GM19395 (cell line): ENCODE results near the gene TMED9.
"Not testable (repeated sequence)": the region's sequence is repeated elsewhere in the genome, so short reads cannot be mapped to it uniquely, and the experiment has no call there.

Experiments used
- ATAC-seq: cut with Tn5 transposase; IDR thresholded peaks from one replicate; pipeline ENCODE4 v1.9.1; 2021; ENCODE audit warnings: mild to moderate bottlenecking, moderate library complexity; ENCODE audit not compliant: unreplicated experiment

TMED9 gene

DNA sequence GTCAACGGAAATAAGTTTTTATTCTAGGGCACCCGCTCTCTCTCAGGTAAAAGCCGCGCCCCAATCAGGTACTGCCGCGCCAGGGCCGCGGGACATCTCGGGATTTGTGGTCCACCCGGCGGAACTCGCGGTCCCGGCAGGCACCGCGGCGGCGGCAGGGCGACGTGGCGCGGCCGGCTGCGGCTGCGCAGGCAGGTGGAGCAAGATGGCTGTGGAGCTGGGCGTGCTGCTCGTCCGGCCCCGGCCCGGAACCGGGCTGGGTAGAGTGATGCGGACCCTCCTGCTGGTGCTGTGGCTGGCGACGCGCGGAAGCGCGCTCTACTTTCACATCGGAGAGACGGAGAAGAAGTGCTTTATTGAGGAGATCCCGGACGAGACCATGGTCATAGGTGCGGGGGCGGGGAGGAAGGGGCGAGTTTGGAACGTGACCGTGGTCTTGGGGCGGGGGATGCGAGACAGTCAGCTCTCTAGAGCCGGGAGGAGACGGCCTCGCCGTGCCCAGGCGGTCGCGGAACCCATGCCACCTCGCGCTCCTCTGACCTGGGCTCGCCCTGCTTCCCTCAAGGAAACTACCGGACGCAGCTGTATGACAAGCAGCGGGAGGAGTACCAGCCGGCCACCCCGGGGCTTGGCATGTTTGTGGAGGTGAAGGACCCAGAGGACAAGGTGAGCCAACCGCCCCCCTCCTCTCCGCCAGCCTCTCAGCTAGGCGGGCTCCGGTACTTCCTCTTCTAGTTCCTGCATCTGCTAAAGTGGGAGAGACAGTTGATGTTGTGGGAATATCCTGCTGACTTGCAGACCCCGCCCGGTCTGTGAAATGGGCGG, at the start of gene TMED9:
TSS of gene TMED9 (plus strand) at position 194 of the 825 bp plus-strand sequence. CDS start at position 206, 12 bp downstream.
- ATAC-seq = peak; percentile 90

- ATAC-seq = no peak
Measured at GRCh38 chr5:177542816-177543465, 49.1 kb upstream of the TMED9 start.

GRCh38 chr5:177545487-177546257, 46.3 kb upstream of the TMED9 start:
- no peak for ATAC-seq

DNA sequence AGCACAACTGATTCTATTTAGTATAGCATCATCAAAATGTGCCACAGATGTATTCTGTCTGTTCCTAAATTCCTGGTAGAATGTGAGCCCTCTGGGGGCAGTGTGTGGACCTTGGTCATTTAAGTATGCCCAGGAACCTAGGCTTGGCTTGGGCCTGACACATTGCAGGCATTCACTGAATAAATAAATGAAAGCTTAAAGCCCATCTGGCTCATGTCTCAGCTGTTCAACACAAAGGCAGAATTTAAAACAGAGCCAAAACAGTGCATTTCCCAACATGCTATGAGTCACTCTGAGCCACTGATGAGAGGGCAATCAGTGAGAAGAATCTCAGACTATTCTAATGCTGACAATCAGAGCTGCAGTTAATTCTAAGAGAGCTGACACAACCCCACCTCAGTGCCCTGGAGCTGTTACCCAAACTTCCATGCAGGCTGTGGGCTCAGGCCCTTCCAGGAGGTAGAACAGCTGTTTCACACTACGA, 45.7 kb upstream of the TMED9 start:
- ATAC-seq = no peak

GRCh38 chr5:177547736-177548135, 44.3 kb upstream of the TMED9 start:
- no peak for ATAC-seq

DNA sequence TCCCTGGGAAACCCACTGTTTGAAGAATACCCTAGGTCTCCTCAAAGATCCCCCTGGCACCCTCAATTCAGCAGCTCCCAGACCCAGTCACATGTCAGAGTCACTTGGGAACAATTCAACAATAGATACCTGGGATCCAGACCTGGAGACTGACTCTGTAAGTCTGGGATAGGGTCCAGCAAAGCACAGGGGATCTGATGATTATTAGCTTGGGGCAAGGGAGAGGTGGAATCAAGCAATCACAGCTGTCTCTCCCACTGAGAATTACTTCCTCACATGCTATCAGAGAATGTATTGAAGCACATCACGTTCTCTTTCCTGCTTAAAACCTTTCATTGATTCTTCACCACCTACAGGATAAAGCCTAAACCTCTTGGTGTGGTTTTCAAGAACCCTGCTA, 43.5 kb upstream of the TMED9 start:
- no peak for ATAC-seq

DNA sequence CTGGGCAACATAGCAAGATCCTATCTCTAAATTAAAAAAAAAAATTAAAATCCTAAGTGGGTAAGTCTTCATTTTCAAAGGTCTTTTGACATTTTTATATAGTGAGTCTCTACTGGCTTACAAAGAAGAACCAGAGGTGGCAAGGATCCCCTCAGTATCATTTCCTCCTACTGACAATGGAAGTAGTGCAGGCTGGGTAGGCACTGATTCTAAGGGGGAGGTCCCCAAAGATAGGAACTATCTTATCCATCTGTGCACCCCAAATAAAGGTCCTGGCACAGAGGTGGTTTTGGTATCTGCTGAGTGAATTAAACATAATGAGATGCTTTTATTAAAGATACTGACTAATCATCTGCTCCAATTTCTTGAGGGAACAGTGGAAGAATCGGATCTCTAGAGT, 41.9 kb upstream of the TMED9 start:
- no peak for ATAC-seq

DNA sequence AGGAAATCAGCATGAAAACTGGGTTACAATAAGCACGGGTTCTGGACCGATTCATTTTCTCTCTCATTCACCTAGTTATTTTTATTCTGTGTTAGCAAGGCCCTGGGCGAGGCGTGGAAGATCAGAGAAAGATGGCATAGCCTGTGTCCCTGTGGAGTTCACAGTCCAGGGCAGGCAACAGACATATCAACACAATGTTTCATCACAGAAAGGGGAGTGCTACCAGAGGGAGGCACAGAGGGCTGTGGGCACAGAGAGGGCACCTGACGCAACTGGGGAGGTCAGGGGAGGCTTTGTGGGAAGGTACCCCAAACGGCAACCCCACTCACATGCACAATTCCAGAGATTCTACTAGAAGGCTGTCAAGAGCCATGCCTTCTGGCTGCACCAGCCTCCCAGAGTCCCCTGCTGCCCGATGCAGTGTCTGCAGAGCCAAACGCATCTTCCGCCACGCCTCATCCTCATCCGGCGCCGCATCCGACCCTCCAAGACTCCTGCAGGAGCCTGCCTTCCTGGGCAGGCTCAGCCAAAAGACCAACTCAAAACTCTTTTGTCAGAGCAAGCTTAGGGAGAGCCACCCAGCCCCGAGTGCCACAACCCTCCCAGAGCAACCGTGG, 39.1 kb upstream of the TMED9 start:
- ATAC-seq = no peak

GRCh38 chr5:177553671-177554429, 38.2 kb upstream of the TMED9 start:
- peak; percentile 38 for ATAC-seq

DNA sequence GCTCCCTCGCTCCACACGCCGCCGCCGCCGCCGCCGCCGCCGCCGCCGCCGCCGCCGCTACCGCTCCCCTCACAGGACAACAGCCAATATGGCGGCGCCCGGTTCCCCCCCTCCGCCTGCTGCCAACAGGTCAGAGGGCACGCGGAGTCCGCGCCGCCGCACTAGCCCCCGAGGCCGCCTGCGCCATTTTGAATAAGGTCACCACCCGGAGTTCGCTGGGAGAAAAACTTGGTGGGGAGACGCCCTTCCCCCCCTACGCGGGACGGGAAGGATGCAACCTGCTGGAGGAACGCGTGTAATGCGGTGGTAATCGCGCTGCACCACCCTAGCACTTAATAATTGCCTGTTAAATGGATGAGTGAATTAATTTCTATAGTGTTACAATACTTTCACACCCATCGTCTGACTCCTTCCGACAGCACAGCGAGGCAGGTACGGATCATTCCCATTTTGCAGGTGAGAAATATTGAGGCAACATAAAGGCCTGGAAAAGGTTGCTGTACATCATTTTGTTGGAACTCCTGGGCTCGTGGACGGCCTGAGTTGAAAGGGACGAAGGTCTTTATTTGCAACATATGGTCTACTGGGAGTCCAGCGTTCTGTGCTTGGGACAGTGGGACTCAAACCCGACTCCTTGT, 37.4 kb upstream of the TMED9 start, which contains the start of gene FAM193B:
TSS of gene FAM193B (minus strand) at position 90 of the 638 bp plus-strand sequence. CDS start 105 bp downstream, outside the sequence.
- ATAC-seq = peak; percentile 93

- ATAC-seq = no peak
Measured at GRCh38 chr5:177555228-177555627, 36.8 kb upstream of the TMED9 start.

GRCh38 chr5:177555665-177556064, 36.3 kb upstream of the TMED9 start:
- ATAC-seq = no peak

DNA sequence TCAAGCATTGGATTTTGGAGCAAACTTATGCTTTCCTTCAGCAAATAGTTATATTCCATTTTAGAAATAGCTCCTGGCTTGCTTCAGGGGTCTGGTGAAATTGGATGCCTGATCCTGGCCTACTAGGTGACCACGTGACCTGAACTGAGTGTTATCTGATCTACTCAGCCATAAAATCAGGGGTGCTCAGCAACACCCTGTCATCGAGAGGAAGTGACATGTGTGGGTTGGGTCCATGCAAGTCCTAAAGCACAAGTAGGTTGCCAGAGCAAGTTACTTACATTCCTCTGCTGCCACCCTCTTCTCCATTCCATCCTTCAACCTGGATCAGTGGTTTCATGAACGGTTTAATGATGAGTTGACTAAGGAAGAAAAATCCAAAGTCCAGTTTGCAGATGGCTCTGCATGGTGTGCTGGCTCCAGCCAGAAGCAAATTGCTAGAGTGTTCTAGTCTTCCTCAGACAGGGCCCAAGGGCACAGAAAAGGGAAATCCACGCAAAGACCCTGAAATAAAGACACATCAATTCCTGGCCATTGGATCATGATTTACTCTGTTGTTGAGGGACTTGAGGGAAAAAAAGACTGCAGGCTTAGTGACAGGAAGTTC, 34.9 kb upstream of the TMED9 start:
- ATAC-seq = no peak

- no peak for ATAC-seq
Measured at GRCh38 chr5:177557796-177558195, 34.2 kb upstream of the TMED9 start.

DNA sequence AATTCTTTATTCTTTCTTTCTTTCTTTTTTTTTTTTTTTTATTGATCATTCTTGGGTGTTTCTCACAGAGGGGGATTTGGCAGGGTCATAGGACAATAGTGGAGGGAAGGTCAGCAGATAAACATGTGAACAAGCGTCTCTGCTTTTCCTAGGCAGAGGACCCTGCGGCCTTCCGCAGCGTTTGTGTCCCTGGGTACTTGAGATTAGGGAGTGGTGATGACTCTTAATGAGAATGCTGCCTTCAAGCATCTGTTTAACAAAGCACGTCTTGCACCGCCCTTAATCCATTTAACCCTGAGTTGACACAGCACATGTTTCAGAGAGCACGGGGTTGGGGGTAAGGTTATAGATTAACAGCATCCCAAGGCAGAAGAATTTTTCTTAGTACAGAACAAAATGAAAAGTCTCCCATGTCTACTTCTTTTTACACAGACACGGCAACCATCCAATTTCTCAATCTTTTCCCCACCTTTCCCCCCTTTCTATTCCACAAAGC, 32.5 kb upstream of the TMED9 start:
- not testable (repeated sequence) for ATAC-seq

- ATAC-seq = no peak
Measured at GRCh38 chr5:177565046-177565445, 27.0 kb upstream of the TMED9 start.

GRCh38 chr5:177568326-177568725, 23.7 kb upstream of the TMED9 start:
- ATAC-seq = no peak

GRCh38 chr5:177569894-177570293, 22.1 kb upstream of the TMED9 start:
- ATAC-seq = no peak

DNA sequence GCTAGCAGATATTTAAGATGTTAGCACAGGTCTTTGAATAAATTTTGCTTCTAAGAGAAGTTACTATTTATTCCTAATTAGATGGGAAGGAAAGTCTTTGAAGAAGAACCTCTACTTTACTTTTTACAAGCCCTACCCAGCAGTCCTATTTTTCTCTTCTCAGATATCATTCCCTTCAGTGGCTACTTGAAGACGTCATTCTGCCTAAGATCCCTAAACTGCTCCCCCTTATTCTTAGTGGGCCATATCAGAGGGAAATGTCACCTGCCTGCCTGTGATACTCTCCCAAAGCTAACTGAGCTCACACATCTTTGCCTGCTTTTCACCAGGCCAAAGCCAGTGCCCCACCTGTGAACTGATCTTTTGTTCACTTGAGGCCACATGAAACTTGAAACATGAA, 16.5 kb upstream of the TMED9 start:
- no peak for ATAC-seq
